Urothelium cell line (cell line): ENCODE measurements around the gene NDST3.

Experiments used
- DNase-seq: peaks from one replicate; pipeline ENCODE4 v3.0.0; 2011; ENCODE audit warnings: low spot score, mixed read lengths
- FAIRE-seq: peaks from 2 replicates; lab custom pipeline; 2011; peaks lifted over from hg19 to GRCh38; lab: Jason Lieb, UNC

The NDST3 gene

GRCh38 chr4:118173126-118173525 lies 138.8 kb downstream of the NDST3 start:
- no peak for FAIRE-seq
- no peak for DNase-seq

- no peak for FAIRE-seq
- peak; percentile 32 for DNase-seq
Measured at GRCh38 chr4:118173956-118174725, 139.9 kb downstream of the NDST3 start.

- DNase-seq (no peak), FAIRE-seq (no peak)
Measured at GRCh38 chr4:118175506-118175905, 141.2 kb downstream of the NDST3 start.

- FAIRE-seq (no peak), DNase-seq (no peak)
Measured at GRCh38 chr4:118177126-118177525, 142.8 kb downstream of the NDST3 start.

GRCh38 chr4:118180776-118181175 lies 146.5 kb downstream of the NDST3 start:
- no peak for FAIRE-seq
- peak; percentile 10 for DNase-seq

- FAIRE-seq = no peak
Measured at GRCh38 chr4:118190903-118191302, 156.6 kb downstream of the NDST3 start.

GRCh38 chr4:118193421-118193820 lies 159.1 kb downstream of the NDST3 start:
- FAIRE-seq (no peak), DNase-seq (no peak)

More at GRCh38 chr4:118190903-118191302, 156.6 kb downstream of the NDST3 start:
- no peak for DNase-seq

- DNase-seq (no peak), FAIRE-seq (no peak)
Measured at GRCh38 chr4:118206627-118207026, 172.3 kb downstream of the NDST3 start.

- DNase-seq (no peak), FAIRE-seq (no peak)
Measured at GRCh38 chr4:118213101-118213500, 178.8 kb downstream of the NDST3 start.

GRCh38 chr4:118215826-118216225 lies 181.5 kb downstream of the NDST3 start:
- no peak for DNase-seq
- no peak for FAIRE-seq

- no peak for FAIRE-seq
- no peak for DNase-seq
Measured at GRCh38 chr4:118221227-118221800, 187.0 kb downstream of the NDST3 start.

GRCh38 chr4:118224243-118224829 lies 190.1 kb downstream of the NDST3 start:
- DNase-seq (peak; percentile 12), FAIRE-seq (no peak)

GRCh38 chr4:118225511-118225910 lies 191.2 kb downstream of the NDST3 start:
- FAIRE-seq (no peak), DNase-seq (no peak)

GRCh38 chr4:118226311-118227010 lies 192.2 kb downstream of the NDST3 start:
- no peak for FAIRE-seq

GRCh38 chr4:118235566-118236120 lies 201.4 kb downstream of the NDST3 start:
- DNase-seq (no peak), FAIRE-seq (no peak)

More at GRCh38 chr4:118226311-118227010, 192.2 kb downstream of the NDST3 start:
- DNase-seq = no peak

- no peak for DNase-seq
- FAIRE-seq = no peak
Measured at GRCh38 chr4:118237531-118237930, 203.2 kb downstream of the NDST3 start.

GRCh38 chr4:118249890-118250289 lies 215.6 kb downstream of the NDST3 start:
- no peak for DNase-seq

GRCh38 chr4:118254368-118254767 lies 220.1 kb downstream of the NDST3 start:
- FAIRE-seq (no peak), DNase-seq (no peak)

More at GRCh38 chr4:118249890-118250289, 215.6 kb downstream of the NDST3 start:
- no peak for FAIRE-seq

GRCh38 chr4:118259111-118259510 lies 224.8 kb downstream of the NDST3 start:
- FAIRE-seq (no peak), DNase-seq (no peak)

- no peak for FAIRE-seq
Measured at GRCh38 chr4:118260309-118260708, 226.0 kb downstream of the NDST3 start.

GRCh38 chr4:118264096-118264495 lies 229.8 kb downstream of the NDST3 start:
- no peak for FAIRE-seq
- no peak for DNase-seq

More at GRCh38 chr4:118260309-118260708, 226.0 kb downstream of the NDST3 start:
- no peak for DNase-seq
